OCI-LY7 (cell line): ENCODE results near the gene TKT. TPM values are rescaled to one million over a fixed set of nuclear protein-coding genes. Genes with fewer than 3 reads are reported as not detected.
A peak's percentile ranks its signal among the peaks of the same experiment; 100 is the strongest.

ENCODE experiments used
- BruUV-seq: library from RNA; stranded (reverse); fragments of 400-500 nt; replicated peaks from 2 replicates; lab custom pipeline; 2021; lab: Mats Ljungman, UMichigan
- CTCF ChIA-PET: fragments of 300-600 bp; sonication (Branson Sonifier 250); formaldehyde crosslinking; loops from one replicate; lab custom pipeline; 2022; ENCODE audit warnings: antibody characterized with exemption; ENCODE audit not compliant: unreplicated experiment; lab: Charles Lee
- POLR2A ChIA-PET: fragments of 300-600 bp; sonication (Branson Sonifier 250); formaldehyde crosslinking; loops from one replicate; lab custom pipeline; 2022; ENCODE audit warnings: antibody characterized with exemption; lab: Charles Lee
- DNase-seq: peaks from one replicate; pipeline ENCODE4 v3.0.0-alpha.2; 2015; ENCODE audit warnings: low spot score
- H2AFZ ChIP-seq: fragments of 200-600 bp; sonication (generic), shearing (Covaris generic); 2 replicates; pipeline ENCODE4 v1.6.1; 2014; ENCODE audit warnings: mild to moderate bottlenecking, antibody characterized with exemption, low read length, moderate library complexity
- H3K27ac ChIP-seq: fragments of 200-600 bp; sonication (generic); 2 replicates; pipeline ENCODE4 v1.5.1; 2014; ENCODE audit warnings: mixed run types, low read depth, mild to moderate bottlenecking, moderate library complexity, low read length, inconsistent platforms; ENCODE audit not compliant: poor library complexity, severe bottlenecking
- H3K36me3 ChIP-seq: fragments of 200-600 bp; sonication (generic); 2 replicates; pipeline ENCODE4 v1.6.1; 2014; ENCODE audit warnings: mild to moderate bottlenecking, antibody characterized with exemption, low read length, moderate library complexity, mixed read lengths; ENCODE audit not compliant: insufficient read depth
- H3K4me1 ChIP-seq: fragments of 200-600 bp; sonication (generic); 2 replicates; pipeline ENCODE4 v1.5.1; 2014; ENCODE audit warnings: mild to moderate bottlenecking, low read length; ENCODE audit not compliant: insufficient read depth, poor library complexity, severe bottlenecking
- H3K4me2 ChIP-seq: fragments of 200-600 bp; sonication (generic); 2 replicates; pipeline ENCODE4 v1.6.1; 2014; ENCODE audit warnings: mild to moderate bottlenecking, low read length
- H3K4me3 ChIP-seq: fragments of 200-600 bp; sonication (generic); 2 replicates; pipeline ENCODE4 v1.5.1; 2014; ENCODE audit warnings: mild to moderate bottlenecking, low read depth, low read length; ENCODE audit not compliant: poor library complexity, severe bottlenecking
- H3K79me2 ChIP-seq: fragments of 200-600 bp; sonication (generic); 2 replicates; pipeline ENCODE4 v1.6.1; 2016; ENCODE audit warnings: low read depth, mild to moderate bottlenecking, low read length, moderate library complexity, mixed read lengths; ENCODE audit not compliant: insufficient read depth
- H3K9me2 ChIP-seq: fragments of 200-600 bp; sonication (generic); 2 replicates; pipeline ENCODE4 v1.6.1; 2016; ENCODE audit warnings: mild to moderate bottlenecking, low read length, mixed read lengths; ENCODE audit not compliant: insufficient read depth
- H3K9me3 ChIP-seq: fragments of 200-600 bp; sonication (generic); 2 replicates; pipeline ENCODE4 v1.6.1; 2014; ENCODE audit warnings: mild to moderate bottlenecking, mixed run types, low read length, mixed read lengths
- H4K20me1 ChIP-seq: fragments of 200-600 bp; sonication (generic); 2 replicates; pipeline ENCODE4 v1.6.1; 2014; ENCODE audit warnings: mild to moderate bottlenecking, antibody characterized with exemption, low read length, moderate library complexity, mixed read lengths; ENCODE audit not compliant: insufficient read depth
- EZH2phosphoT487 ChIP-seq: fragments of 200-600 bp; sonication (generic); IDR thresholded peaks from 2 replicates; pipeline ENCODE4 v1.6.1; 2018; ENCODE audit warnings: low read depth, borderline replicate concordance, mild to moderate bottlenecking, mixed run types, antibody characterized with exemption, low read length, moderate library complexity, mixed read lengths
- intact Hi-C: fragments of 100-400 bp; cut with micrococcal nuclease; formaldehyde crosslinking; loops from one replicate; pipeline ENCODE4 v1.10.0; 2022; ENCODE audit not compliant: unreplicated experiment
- small RNA-seq: library from RNA; depleted of rRNA; stranded (forward); fragments of <200 nt; gene quantifications from one replicate; pipeline ENCODE3, GENCODE V24; 2014
- total RNA-seq, 2 experiments: library from RNA; depleted of rRNA in 1 of 2; stranded (reverse); fragments of >200 nt in 1 of 2; shearing (Covaris generic) in 1 of 2; gene quantifications; 2 replicates each; pipeline ENCODE4 v1.2.3, GENCODE V29; 2014 to 2022
- TF ChIP-seq, protein P1 (sequence below): fragments of 200-600 bp; sonication (generic); conservative IDR thresholded peaks from 2 replicates; pipeline ENCODE4 v1.5.1; 2014; ENCODE audit warnings: mild to moderate bottlenecking, antibody characterized with exemption, low read length, moderate library complexity, mixed read lengths

TKT gene
- total RNA-seq, 2 experiments from 2014 or later: 325 to 386 TPM

DNA sequence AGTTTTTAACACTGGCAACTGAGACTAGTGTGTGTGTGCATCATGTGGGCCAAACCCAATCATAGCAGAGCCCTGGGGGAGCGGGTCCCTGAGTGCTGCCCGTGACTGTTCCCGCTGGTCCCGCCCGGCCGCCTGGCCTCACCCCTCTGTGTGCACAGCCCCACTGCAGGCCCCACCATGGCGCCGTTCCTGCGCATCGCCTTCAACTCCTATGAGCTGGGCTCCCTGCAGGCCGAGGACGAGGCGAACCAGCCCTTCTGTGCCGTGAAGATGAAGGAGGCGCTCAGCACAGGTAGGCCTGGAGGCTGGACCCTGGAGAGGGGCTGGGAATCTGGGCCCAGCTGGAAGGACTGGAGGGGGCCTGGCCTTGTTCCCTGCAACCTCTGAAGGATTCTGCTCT is 77.6 kb downstream of the TKT start:
- peak overlapping the region; percentile 87 for H3K27ac ChIP-seq
- peaks cover 91% of the 10 kb centered on the region for H3K36me3 ChIP-seq
- H3K4me1 ChIP-seq: peaks cover 85% of the 10 kb centered on the region

DNA sequence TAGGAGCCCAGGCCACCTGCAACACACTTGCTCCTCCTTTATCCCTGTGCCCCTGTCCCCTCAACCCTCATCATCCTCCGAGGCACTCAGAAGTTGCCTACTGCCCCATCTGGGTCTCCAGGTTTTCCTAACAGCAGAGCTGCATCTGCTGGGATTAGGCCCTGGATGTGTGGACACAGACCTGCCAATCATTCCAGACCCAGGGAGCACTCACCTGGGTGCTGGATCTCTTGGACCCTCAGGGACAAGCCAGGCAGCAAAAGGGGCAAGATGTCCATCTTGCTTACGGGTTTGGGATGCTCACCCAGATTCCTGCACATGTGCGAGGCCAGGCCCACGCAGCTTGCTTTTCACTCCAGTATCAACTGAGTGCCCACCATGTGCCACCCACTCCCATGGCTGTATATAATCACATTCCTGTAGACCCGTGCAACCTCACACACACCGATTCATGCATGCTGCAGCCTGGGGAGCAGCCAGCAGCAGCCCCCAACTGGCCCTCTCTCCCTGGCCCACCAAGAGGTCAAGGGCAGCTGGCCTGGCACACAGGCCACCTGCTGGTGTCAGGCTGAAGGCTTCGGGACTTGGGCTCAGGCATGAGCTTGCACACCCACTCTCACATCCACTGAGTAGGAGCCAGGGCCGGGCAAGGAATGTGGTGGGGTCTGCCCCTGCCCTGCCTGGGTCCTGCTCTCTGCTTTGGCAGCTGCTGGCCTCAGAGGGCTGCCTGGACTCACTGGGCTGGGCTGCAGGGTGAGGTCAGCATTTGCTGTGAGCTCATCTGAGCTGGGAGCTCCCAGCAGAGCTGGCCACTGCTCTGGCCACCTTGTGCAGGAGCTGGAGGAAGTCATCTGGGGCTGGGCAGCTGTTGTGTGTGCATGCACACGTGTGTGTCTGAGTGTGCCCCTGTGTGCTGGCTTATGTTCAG is 79.9 kb downstream of the TKT start:
- Histone ChIP-seq H3K4me3 (peak overlapping the region; percentile 44), H3K27ac (peak overlapping the region; percentile 94), H3K36me3 (peaks cover 78% of the 10 kb centered on the region), H3K9me2 (no peaks in the 10 kb centered on the region), H2AFZ (no peak overlapping the region), H3K9me3 (no peaks in the 10 kb centered on the region), H3K4me1 (peaks cover 98% of the 10 kb centered on the region), H3K4me2 (peak overlapping the region; percentile 91), H3K79me2 (peaks cover 74% of the 10 kb centered on the region), H4K20me1 (no peaks in the 10 kb centered on the region)
- intact Hi-C loops: no loop called here
- DNase-seq: no peak
- TF ChIP-seq EZH2phosphoT487: no peak
- TF ChIP-seq, protein P1, sequence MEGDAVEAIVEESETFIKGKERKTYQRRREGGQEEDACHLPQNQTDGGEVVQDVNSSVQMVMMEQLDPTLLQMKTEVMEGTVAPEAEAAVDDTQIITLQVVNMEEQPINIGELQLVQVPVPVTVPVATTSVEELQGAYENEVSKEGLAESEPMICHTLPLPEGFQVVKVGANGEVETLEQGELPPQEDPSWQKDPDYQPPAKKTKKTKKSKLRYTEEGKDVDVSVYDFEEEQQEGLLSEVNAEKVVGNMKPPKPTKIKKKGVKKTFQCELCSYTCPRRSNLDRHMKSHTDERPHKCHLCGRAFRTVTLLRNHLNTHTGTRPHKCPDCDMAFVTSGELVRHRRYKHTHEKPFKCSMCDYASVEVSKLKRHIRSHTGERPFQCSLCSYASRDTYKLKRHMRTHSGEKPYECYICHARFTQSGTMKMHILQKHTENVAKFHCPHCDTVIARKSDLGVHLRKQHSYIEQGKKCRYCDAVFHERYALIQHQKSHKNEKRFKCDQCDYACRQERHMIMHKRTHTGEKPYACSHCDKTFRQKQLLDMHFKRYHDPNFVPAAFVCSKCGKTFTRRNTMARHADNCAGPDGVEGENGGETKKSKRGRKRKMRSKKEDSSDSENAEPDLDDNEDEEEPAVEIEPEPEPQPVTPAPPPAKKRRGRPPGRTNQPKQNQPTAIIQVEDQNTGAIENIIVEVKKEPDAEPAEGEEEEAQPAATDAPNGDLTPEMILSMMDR: 0 out of 2 replicates have a peak, but pooled peaks have one; percentile 25
- ChIA-PET CTCF (interaction anchor here (0.8 to 1.1 kb wide), 2 partner anchors 11 to 17 kb away, joined by 3 to 4 read pairs; no protein-coding TSS in a partner anchor), POLR2A (interaction anchor here (0.5 to 1.3 kb wide), 4 partner anchors 8 to 212 kb away, joined by 3 to 4 read pairs (median 3); no protein-coding TSS in a partner anchor)
- no TSS peak for BruUV-seq

More for the DNA sequence above, 77.6 kb downstream of the TKT start:
- no peak for TF ChIP-seq EZH2phosphoT487
- TF ChIP-seq, protein P1: no peak
- Histone ChIP-seq H2AFZ (no peak overlapping the region), H3K9me2 (no peaks in the 10 kb centered on the region), H3K9me3 (no peaks in the 10 kb centered on the region), H4K20me1 (no peaks in the 10 kb centered on the region), H3K79me2 (peaks cover 54% of the 10 kb centered on the region), H3K4me2 (peak overlapping the region; percentile 71; the same call in 1 of the 2 replicates), H3K4me3 (no peak overlapping the region)
- DNase-seq: no peak
- POLR2A ChIA-PET: interaction anchor here (1.0 kb wide), 1 partner anchor 13 kb away, joined by 3 read pairs; no protein-coding TSS in a partner anchor
- intact Hi-C loops: no loop called here
- no TSS peak for BruUV-seq
- CTCF ChIA-PET: no interaction called here

Small RNA genes lying within 50 kb of the gene (small RNA-seq; reads per million reads assigned to genes)
- not detected for gene RF00019

Other genes with a start within 250 kb of the TKT start
- 8.0 and 18.1 TPM in 2 replicates for gene SFMBT1, start 209.9 kb downstream of the TKT start, total RNA-seq (2014; rRNA removed; shearing (Covaris generic))
- 12.9 and 15.5 TPM in 2 replicates for gene SFMBT1, start 209.9 kb downstream of the TKT start, total RNA-seq (2022)
- 9.9 and 15.8 TPM in 2 replicates for gene RFT1, start 125.6 kb downstream of the TKT start, total RNA-seq (2014; rRNA removed; shearing (Covaris generic))
- gene RFT1, start 125.6 kb downstream of the TKT start, total RNA-seq (2022): 34.7 and 34.8 TPM in 2 replicates
- gene PRKCD, start 94.8 kb downstream of the TKT start, total RNA-seq (2014; rRNA removed; shearing (Covaris generic)): 9.5 and 13.3 TPM in 2 replicates
- 91.6 and 108 TPM in 2 replicates for gene PRKCD, start 94.8 kb downstream of the TKT start, total RNA-seq (2022)
- 21.8 and 23.8 TPM in 2 replicates for gene DCP1A, start 91.5 kb upstream of the TKT start, total RNA-seq (2014; rRNA removed; shearing (Covaris generic))
- 23.2 and 28.1 TPM in 2 replicates for gene DCP1A, start 91.5 kb upstream of the TKT start, total RNA-seq (2022)
- gene CACNA1D, start 238.6 kb upstream of the TKT start, total RNA-seq (2014; rRNA removed; shearing (Covaris generic)): not detected in 2 replicates
- gene CACNA1D, start 238.6 kb upstream of the TKT start, total RNA-seq (2022): 0.42 TPM in 1 of 2 replicates, not detected in the other